Tongue (tissue), 2 donors: ENCODE results near the gene C6orf62. TPM values are rescaled to one million over a fixed set of nuclear protein-coding genes. Genes with fewer than 3 reads are reported as not detected.
"Not testable (repeated sequence)": the region's sequence is repeated elsewhere in the genome, so short reads cannot be mapped to it uniquely, and the experiment has no call there.

ENCODE experiments used
- DNase-seq: peaks from one replicate; pipeline ENCODE4 v3.0.0-alpha.2; 2015
- total RNA-seq: library from RNA; depleted of rRNA; stranded (reverse); fragments of >200 nt; gene quantifications from one replicate; pipeline ENCODE4 v1.2.3, GENCODE V29; 2014

The C6orf62 gene
- total RNA-seq = 85.2 TPM

GRCh38 chr6:24719125-24719971, at the start of gene C6orf62:
Gene C6orf62 (minus strand): TSS chr6:24719154. CDS start chr6:24718668, 486 bp downstream.
- peak; percentile 55 for DNase-seq

- DNase-seq = no peak
Measured at GRCh38 chr6:24768361-24768760, 49.4 kb upstream of the C6orf62 start.

GRCh38 chr6:24766680-24767462, 47.9 kb upstream of the C6orf62 start:
- DNase-seq = peak; percentile 24

- DNase-seq = not testable (repeated sequence)
Measured at GRCh38 chr6:24765968-24766367, 47.0 kb upstream of the C6orf62 start.

GRCh38 chr6:24764833-24765828, 46.2 kb upstream of the C6orf62 start:
- not testable (repeated sequence) for DNase-seq

- DNase-seq = no peak
Measured at GRCh38 chr6:24763578-24763977, 44.6 kb upstream of the C6orf62 start.

GRCh38 chr6:24761851-24762250, 42.9 kb upstream of the C6orf62 start:
- DNase-seq = no peak

GRCh38 chr6:24761193-24761835, 42.4 kb upstream of the C6orf62 start:
- DNase-seq = no peak

- no peak for DNase-seq
Measured at GRCh38 chr6:24760210-24760609, 41.3 kb upstream of the C6orf62 start.

GRCh38 chr6:24759718-24760117, 40.8 kb upstream of the C6orf62 start:
- DNase-seq = no peak

- no peak for DNase-seq
Measured at GRCh38 chr6:24757611-24758010, 38.7 kb upstream of the C6orf62 start.

GRCh38 chr6:24755279-24755678, 36.3 kb upstream of the C6orf62 start:
- no peak for DNase-seq

- not testable (repeated sequence) for DNase-seq
Measured at GRCh38 chr6:24754378-24754777, 35.4 kb upstream of the C6orf62 start.

GRCh38 chr6:24753545-24753944, 34.6 kb upstream of the C6orf62 start:
- DNase-seq = no peak

- no peak for DNase-seq
Measured at GRCh38 chr6:24752917-24753492, 34.1 kb upstream of the C6orf62 start.

GRCh38 chr6:24752503-24752902, 33.5 kb upstream of the C6orf62 start:
- no peak for DNase-seq

GRCh38 chr6:24750878-24751277, 31.9 kb upstream of the C6orf62 start:
- not testable (repeated sequence) for DNase-seq

GRCh38 chr6:24749297-24749696, 30.3 kb upstream of the C6orf62 start:
- DNase-seq = no peak

GRCh38 chr6:24744911-24745310, 26.0 kb upstream of the C6orf62 start:
- no peak for DNase-seq

- no peak for DNase-seq
Measured at GRCh38 chr6:24743944-24744335, 25.0 kb upstream of the C6orf62 start.

GRCh38 chr6:24743265-24743943, 24.4 kb upstream of the C6orf62 start:
- no peak for DNase-seq
